Stimulated activated CD4-positive, alpha-beta T cell treated with anti-CD3 and anti-CD28 coated beads, Interleukin-12 subunit alpha, Interleukin-12 subunit beta, amount 100 ng/mL, for 48 hours (primary cell): ENCODE data around the gene CDKN1C.

ENCODE experiments used
- DNase-seq, 3 donors: peaks; one replicate each; pipeline ENCODE4 v3.0.0-alpha.2; 2020; ENCODE audit warnings: low read depth in 2 of 3, low spot score in 1 of 3

Gene CDKN1C

DNA sequence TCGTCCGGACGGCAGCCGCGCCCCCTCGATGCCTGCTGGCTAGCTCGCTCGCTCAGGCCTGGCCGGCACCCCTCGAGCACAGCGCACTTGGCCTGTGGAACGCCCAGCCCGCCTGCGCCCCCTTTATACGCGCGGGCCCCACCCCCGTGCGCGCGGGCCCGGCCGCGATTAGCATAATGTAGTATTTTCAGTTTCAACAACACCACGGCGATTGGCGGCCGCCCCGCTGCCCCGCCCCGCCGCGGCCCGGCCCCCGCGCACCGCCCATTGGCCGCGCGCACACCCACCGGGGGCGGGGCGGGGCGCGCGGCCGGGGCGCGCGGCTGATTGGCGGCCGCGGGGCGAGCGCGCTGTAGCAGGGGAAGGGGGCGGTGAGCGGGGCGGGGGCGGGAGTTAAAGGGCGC is at the start of gene CDKN1C:
TSS of gene CDKN1C (minus strand) at position 98 of the 404 bp plus-strand sequence. CDS start 319 bp downstream, outside the sequence.
- peak; percentile 52 to 62 (median 53) for DNase-seq

DNA sequence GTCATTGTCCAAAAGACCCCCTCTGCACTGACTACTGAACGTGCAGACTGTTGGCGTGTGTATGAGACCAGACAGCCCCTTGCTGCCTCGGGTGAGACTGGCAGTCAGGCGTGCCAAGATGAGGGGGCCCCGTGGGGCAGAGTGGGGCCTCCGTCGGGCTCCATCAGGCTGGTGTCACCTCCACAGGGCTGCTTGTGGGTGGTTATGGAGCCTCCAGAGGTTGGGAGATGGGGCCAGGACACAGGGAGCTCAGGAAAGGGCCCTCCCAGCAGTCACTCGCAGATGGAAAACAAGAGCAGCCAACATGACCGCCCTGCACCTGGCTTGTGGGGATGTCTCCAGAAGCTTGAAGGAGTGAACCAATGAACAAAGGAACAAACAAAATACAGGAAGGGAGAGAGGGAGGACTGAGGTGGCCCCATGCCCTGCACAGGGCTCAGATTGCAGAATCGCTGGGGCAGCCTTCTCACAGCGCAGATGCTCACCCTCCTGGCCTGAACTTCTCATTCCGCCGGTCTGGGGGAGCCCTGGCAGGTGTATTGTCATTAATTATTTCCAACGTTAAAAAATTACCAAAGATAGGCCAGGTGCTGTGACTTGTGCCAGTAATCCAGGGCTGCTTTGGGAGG is 49.1 kb upstream of the CDKN1C start:
- DNase-seq = no peak

DNA sequence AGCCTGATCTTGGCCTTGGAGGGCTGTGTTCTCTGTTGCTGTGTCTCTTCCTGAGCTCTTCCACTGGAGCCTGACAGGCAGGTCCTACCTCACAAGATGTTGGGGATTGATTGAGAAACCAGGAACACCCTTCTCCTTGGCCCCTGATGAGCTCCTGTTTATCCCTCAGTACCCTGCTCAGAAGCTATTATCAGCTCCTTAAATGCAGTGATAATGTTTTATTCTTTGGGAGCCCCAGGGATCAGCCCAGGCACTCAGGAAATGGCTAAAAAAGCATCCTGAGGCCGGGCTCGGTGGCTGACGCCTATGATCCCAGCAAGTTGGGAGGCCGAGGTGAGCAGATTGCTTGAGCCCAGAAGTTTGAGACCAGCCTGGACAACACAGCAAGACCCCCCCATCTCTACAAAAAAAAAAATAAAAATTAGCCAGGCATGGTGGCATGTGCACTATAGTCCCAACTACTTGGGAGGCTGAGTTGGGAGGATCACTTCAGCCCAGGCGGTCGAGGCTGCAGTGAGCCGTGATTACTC is 48.5 kb upstream of the CDKN1C start:
- DNase-seq = no peak

DNA sequence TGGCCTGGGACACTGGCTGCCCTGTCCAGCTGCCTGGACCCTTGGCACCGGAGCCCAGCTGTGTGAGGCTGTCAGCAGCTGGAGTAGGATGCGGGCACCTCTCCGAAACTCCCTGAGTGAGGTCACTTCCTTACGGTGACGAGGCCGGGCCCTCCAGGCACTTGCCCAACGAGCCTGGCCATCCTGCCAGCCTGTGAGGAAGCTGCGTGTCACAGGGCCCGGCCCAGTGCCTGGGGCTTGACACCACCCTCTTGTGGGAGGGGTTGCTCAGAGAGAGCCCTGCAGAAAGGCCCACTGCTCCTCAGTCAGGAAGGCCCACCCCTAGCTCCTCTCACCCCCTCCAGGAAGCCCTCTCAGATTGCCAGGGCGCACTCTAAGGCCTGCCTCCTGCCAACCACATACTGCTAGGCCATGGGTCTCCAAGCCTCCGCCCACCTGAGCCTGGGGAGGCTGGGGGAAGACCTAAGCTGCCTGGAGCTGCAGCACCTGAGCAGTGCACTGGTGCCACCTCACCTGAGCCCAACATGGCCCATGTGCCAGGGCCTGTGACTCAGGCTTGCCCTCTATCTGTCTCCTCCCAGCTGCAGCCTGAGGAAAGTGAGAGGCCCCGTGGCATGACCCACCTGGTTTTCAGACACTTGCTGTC is 47.9 kb upstream of the CDKN1C start:
- peak in 2 of 3 donors; percentile 37 to 51 for DNase-seq

DNA sequence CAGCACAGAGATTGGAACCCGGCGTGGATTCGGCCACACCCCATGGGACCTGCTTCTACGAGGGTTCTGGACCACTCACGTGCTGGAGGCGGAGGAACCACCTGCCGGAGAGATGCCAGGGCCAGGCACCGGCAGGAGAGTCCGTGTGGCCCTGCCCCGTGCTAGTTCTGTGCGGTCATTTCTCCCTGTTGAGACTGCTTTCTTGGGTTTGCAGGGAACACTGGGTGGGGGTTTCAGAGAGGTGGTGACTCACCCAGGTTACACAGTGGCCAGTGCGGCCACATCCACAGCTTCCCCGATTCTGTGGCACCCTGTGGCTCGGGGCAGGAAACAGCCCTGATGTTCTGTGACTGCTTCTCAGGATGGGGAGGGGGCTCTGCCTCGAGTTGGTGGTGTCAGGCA is 47.3 kb upstream of the CDKN1C start:
- no peak for DNase-seq

DNA sequence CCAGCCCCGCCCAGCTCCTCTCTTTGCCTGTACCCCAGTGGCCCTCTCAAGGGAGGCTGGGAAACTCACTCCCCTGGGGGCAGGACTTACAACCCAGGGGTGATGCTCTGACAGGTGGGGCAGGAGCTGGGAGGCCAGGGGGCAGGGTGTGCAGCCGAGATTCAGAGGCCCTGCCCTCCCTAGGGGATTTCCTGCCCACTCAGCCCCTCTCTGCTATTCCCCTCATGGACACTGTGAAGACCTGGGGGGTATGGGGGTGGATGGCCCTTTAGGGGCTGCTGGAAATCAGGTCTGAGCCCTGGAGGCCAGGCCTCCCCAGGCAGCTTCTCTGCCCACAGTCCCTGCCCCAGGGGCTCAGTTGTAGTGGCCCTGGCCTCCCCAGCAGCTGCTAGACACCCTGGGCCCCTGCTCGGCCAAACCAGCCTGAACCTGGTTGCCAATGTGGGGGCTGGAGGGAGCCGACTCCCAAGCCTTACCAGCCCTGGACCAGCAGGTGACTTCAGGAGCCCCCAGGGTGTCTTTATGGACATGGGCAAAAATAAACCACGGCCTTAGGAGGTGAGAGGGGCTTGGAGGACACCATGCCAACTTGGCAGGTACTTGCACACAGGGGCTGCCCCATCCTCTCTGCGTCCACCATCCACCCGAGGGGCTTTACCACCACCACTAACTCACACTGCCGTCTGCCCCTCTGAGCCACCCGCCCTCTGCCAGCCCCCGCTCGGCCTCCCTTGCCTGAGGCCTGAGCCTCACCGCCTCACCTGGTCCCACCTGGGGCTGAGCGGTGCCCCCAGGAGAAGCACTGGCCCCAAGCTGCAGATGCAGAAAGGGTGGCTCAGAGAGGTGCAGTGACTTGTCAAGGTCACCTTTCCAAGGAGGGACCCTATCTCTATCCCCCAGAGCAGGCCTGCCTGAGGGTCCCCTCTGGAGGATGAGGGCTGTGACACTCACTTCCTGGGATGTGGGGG is 46.5 kb upstream of the CDKN1C start:
- DNase-seq = no peak

DNA sequence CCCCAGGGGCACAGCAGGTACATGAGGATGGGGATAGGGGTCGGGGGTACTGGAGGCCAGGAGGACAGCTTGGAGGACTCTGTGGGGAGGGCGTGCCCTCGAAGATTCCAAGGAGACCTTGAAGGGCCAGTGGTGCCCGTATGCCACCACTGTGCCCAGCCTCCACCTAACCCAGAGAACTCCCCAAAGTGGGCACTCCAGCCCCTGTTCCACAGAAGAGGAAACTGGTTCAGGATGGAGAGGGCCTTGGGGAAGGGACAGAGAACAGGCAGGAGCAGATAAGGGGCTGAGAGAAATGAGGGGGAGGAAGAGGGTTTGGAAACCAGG is 45.8 kb upstream of the CDKN1C start:
- DNase-seq = no peak

DNA sequence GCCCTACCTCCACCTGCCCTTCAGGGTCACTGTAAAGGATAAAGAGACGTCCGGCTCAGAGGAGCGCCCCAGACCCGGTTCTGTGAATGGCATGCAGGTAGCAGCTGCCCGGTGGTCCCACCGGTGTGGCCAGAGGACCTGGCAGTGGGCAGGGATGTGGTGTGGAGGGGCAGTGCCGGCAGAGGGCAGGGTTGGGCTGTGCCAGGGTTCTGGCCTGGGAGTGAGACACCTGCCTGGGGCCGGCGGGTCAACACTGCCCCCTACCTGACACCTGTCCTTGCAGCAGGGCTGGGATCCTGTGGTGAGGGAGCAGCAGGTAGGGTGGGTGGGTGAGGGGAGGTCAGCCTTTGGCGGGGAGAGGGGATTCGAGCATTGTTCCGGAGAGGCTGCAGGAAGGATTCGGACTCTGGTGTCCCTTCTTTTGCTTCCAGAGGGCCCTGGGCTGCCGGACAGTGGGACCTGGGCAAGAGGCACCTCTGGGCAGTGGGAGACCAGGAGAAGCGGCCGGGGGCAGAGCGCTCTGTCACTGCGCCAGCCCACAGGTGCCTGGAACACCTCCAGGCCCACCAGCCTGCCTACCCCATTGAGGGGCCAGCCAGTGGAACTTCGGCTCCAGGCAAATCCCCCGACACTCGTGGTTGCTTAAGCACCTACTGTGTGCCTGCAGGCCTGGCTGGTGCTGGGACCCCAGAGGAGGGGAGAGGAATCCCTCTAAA is 45.3 kb upstream of the CDKN1C start:
- DNase-seq = peak in 1 of 3 donors; percentile 42

DNA sequence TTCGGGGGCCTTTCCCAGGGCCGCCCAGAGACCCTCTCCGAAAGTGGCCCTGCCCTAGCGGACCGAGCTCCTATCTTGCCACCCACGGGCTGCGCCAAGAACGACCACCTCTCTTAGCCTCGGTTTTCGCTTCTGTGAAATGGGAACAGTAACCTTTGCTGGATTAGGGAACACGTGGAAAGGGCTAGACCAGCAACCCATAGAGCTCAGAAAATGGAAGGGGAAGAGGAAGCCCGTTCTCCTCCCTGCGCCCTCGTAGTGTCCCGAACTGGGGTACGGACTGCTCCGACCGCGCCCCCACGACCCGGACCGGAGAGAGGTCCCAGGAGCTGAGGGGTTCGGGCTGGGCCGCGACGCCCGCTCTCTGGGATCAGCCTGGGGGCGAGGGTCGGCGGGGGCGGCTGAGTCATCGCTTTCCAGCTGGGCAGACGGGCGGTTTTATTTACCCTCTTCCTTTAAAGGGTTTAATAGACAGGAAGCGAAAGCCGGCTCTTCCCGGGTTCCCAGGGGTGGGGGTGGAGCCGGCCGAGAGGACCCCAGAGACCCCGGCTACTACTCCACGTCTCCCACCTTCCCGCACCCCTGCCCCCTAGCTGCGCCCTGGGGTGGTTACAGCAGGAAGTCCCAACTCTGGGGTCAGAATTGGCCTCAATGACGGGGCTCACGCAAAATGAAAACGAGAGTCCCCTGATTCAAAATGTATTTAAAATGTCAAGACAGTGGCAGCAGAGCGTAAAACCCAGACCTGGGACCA is 44.6 kb upstream of the CDKN1C start:
- DNase-seq = no peak

DNA sequence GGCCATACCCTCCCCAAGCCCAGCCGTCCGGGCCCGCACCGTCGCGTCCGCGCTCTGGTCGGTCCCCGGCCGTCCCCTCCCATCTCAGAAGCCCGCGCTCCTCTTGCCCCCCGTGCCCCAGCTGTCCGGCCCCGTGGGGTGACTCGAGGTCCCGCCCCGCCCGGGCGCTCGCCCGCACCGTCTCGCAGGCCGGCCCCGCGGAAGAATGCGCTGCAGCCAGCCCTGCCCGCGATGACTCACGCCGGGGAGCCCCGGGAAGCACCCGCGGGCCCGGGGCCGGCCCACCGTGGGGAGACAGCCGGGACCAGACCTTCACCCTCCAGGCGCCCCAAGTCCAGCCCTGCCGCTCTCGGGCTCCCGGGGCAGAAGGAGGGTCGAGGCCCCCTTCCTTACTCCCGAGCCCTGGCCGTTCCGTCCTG is 44.0 kb upstream of the CDKN1C start:
- peak in 1 of 3 donors; percentile 43 for DNase-seq

DNA sequence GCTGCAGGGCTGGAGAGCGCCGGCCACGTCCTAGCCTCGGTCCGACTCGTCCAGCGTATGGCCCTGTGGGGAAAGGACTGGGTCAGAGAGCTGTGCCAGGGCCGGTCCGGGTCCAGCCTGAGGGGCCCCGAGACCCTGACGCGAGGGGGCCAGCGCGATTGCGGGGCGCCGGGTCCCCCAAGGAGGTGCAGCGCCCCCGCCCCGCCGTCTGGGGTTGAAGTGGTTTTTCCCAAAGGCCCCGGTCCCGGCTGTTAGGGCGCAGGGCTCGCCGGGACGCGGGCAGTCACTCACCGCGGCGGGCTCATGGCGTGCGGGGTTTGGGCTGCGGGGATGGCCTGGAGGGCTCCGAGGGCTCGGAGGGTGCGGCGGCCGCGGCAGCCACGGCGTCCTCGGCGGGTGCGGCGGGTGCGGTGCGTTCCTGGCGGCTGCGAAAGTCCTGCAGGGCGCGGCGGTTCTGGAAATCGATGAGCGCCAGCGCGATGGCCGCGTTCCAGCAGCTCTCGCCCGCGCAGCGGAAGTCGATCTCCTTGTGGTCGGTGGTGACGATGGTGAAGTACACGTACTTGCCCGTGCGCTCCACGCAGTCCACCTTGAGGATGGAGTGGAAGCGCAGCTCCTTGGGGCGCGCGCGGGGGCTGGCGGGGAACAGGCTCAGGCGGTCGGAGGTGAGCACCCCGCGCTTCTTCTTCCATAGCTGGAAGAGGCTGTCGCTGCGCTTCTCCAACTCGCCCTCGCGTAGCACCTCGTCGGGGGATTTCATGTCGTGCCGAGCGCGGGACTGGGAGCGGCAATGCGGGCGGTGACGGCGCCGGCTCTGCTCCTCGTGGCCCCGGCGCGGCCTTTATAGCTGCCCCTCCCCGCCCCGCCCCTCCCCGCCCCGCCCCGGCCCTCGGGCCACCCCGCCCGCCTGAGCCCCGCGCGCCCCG is 43.3 kb upstream of the CDKN1C start, which contains the start of gene PHLDA2:
TSS of gene PHLDA2 (minus strand) at position 816 of the 926 bp plus-strand sequence. CDS start at position 760, 56 bp downstream.
- peak in 1 of 3 donors; percentile 59 for DNase-seq

DNA sequence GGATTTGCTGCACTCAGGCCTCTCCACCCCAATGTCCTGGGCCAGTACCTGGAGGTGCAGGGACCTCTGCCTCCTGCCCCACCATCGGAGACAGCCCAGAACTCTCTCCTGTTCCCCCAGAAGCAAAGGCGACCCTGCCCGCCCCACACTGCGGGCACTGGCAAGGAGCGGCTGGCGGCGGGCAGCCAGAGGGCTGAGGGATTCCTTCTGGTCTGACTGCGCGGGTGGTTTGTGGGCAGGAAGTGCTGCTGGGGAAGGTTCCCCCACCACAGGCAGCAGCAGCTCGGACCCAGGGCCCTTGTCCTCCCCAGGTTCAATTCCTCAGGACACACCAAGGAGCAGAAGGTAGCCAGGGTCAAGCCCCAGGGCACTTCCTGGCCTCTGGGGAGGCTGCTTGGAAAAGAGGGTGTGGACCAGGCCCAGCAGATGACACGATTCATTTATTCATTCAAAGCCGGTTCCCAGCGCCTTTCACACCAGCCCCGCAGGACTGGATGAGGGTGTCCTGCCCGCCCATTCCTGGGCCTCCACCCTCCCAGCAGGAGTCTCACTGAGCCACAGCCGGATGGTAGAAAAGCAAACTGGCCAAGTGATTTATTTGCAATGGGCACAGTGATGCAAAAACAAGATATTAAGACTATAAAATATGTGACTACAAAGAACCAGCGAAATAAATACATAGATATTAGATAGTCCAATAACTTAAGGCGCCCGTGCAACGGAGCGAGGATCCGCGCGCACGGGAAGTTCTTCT is 42.5 kb upstream of the CDKN1C start:
- DNase-seq = no peak

DNA sequence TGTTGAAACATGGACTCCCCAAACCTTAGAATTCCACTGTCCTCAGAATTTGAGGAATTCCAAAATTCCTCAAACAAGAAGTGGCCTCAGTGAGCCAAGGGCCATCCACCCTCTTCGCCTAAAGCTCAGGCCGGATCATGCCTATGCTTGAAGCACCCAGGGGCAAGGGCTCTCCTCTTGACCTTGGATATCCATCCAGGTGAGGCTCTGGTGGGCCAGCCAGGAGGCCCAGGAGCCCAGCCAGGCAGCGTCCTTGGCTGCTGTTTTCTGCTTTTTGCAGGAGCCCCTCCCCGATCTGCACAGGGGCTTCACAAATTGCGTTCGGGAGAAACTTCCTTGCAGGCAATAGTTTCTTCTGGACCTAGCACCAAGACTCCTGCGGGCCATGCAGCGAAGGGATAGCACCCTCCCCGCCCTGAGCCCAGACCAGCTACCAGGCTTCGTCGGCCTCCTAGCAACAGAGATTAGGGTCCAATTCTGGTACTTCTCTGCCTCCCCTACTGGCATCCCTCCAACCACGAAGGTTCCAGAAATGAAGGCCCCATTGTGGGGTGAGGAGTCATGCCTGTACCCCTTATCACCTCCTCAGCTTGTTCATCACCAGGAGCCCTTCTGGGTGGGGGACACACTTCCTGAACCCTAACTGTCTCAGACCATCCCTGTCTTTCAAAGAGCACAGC is 41.7 kb upstream of the CDKN1C start:
- no peak for DNase-seq

DNA sequence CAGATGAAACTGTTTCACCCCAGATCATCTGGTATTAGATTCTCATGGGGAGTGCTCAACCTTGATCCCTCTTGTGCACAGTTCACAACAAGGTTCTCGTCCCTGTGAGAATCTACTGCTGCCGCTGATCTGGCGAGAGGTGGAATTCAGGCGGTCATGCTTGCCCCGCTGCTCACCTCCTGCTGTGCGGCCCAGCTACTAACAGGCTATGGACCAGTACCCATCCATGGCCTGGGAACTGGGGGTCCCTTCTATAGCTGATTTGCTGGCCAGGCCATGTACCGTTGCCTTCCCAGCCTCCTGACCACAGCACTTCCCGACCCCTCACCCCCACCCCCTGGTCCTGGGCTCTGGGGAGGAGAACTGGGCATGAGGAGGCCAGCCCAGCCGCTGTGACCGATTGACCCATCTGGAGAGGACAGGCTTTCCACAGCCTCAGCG is 41.1 kb upstream of the CDKN1C start:
- DNase-seq = no peak

DNA sequence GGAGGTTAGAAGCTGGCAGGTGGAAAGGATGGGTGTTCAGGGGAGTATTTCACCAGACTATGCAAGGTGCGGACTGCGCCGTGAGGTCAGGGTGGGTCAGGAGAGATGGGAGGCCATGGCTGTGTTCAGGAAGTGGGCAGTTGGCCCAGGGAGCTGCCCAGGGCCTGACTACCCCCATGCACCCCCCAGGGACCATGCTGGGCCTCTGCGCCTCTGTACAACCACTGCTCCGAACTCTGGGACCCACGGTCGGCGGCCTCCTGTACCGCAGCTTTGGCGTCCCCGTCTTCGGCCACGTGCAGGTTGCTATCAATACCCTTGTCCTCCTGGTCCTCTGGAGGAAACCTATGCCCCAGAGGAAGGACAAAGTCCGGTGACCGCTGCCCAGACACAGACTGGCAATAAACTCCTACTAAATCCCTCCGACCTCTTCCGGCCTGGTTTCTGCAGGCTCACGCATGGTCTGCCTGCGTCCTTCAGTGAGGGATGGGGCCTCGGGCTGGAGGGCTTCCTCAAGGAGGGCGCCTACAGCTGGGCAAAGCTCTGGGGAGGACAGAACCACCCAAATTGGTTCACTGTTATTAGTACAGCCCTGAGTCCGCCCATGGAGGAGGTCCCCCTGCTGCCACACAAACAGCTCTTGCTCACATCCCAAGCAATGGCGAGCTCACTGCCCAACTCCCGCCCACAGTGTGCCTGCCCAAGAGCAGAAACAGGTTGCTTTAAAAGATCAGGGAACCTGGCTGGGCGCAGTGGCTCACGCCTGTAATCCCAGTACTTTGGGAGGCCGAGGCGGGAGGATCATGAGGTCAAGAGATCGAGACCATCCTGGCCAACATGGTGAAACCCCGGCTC is 39.5 kb upstream of the CDKN1C start:
- no peak for DNase-seq

DNA sequence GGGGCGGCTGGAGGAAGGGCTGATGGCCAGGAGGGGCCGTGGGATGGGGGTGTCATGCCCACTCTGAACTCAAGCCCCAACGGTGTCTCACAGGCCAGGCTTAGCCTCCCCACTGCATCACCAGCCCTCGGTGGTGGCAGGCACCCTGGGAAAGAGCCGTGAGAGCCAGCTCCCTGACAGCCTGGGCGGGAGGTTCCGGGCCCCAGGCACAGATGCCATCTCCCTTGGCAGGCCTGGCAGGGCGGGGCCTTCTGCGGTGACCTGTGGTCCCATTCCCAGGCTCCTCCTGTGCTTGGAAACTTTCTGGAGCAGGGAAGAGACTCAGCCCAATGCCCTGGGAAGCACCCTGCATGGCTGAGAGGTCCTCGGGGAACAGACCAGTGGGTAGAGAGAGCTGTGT is 38.8 kb upstream of the CDKN1C start:
- DNase-seq = no peak
